ENCODE data around the gene CFAP69. TPM values are rescaled to one million over a fixed set of nuclear protein-coding genes. Genes with fewer than 3 reads are reported as not detected.

The CFAP69 gene
- total and polyA plus RNA-seq, 4 donors, result 10.0 to 17.5 (median 11.1) TPM

- H3K27me3 ChIP-seq (ENCODE audit: control insufficient read depth, insufficient read depth, low read length), result no peaks in the 10 kb centered on the region
- no CpG with 5 or more reads among the region's 2 CpGs for WGBS (ENCODE audit: insufficient coverage)
- H3K36me3 ChIP-seq (ENCODE audit: control insufficient read depth, insufficient read depth, low read length), result no peaks in the 10 kb centered on the region
- no peak overlapping the region for H3K27ac ChIP-seq (ENCODE audit: low read depth, low read length)
- DNase-seq (ENCODE audit: low read depth in 4 of 6, low spot score in 6 of 6), result no peak
- H3K4me1 ChIP-seq (ENCODE audit: control insufficient read depth, insufficient read depth, low read length), result no peaks in the 10 kb centered on the region
- H3K9me3 ChIP-seq (ENCODE audit: control insufficient read depth, insufficient read depth, low read length), result no peaks in the 10 kb centered on the region
- no peak overlapping the region for H3K4me3 ChIP-seq (ENCODE audit: low read depth, low read length)
Observed at GRCh38 chr7:90230834-90231233, 14.1 kb upstream of the CFAP69 start.

GRCh38 chr7:90231304-90231703 lies 13.7 kb upstream of the CFAP69 start:
- no CpG with 5 or more reads among the region's 3 CpGs for WGBS (ENCODE audit: insufficient coverage)

GRCh38 chr7:90232430-90232829 lies 12.5 kb upstream of the CFAP69 start:
- H3K4me1 ChIP-seq (ENCODE audit: control insufficient read depth, insufficient read depth, low read length), result no peaks in the 10 kb centered on the region
- H3K9me3 ChIP-seq (ENCODE audit: control insufficient read depth, insufficient read depth, low read length), result no peaks in the 10 kb centered on the region
- no peaks in the 10 kb centered on the region for H3K27me3 ChIP-seq (ENCODE audit: control insufficient read depth, insufficient read depth, low read length)
- no CpG with 5 or more reads among the region's 5 CpGs for WGBS (ENCODE audit: insufficient coverage)
- H3K4me3 ChIP-seq (ENCODE audit: low read depth, low read length), result no peak overlapping the region
- DNase-seq (ENCODE audit: low read depth in 4 of 6, low spot score in 6 of 6), result peak in 1 of 6 donors; percentile 70
- no peak overlapping the region for H3K27ac ChIP-seq (ENCODE audit: low read depth, low read length)
- no peaks in the 10 kb centered on the region for H3K36me3 ChIP-seq (ENCODE audit: control insufficient read depth, insufficient read depth, low read length)

More at GRCh38 chr7:90231304-90231703, 13.7 kb upstream of the CFAP69 start:
- H3K27me3 ChIP-seq (ENCODE audit: control insufficient read depth, insufficient read depth, low read length), result no peaks in the 10 kb centered on the region
- H3K27ac ChIP-seq (ENCODE audit: low read depth, low read length), result no peak overlapping the region
- DNase-seq (ENCODE audit: low read depth in 4 of 6, low spot score in 6 of 6), result no peak
- H3K9me3 ChIP-seq (ENCODE audit: control insufficient read depth, insufficient read depth, low read length), result no peaks in the 10 kb centered on the region
- no peaks in the 10 kb centered on the region for H3K36me3 ChIP-seq (ENCODE audit: control insufficient read depth, insufficient read depth, low read length)
- no peaks in the 10 kb centered on the region for H3K4me1 ChIP-seq (ENCODE audit: control insufficient read depth, insufficient read depth, low read length)
- no peak overlapping the region for H3K4me3 ChIP-seq (ENCODE audit: low read depth, low read length)

- Histone ChIP-seq H3K36me3 (ENCODE audit: control insufficient read depth, insufficient read depth, low read length) (no peaks in the 10 kb centered on the region), H3K27ac (ENCODE audit: low read depth, low read length) (no peak overlapping the region), H3K4me3 (ENCODE audit: low read depth, low read length) (no peak overlapping the region), H3K4me1 (ENCODE audit: control insufficient read depth, insufficient read depth, low read length) (no peaks in the 10 kb centered on the region), H3K9me3 (ENCODE audit: control insufficient read depth, insufficient read depth, low read length) (no peaks in the 10 kb centered on the region), H3K27me3 (ENCODE audit: control insufficient read depth, insufficient read depth, low read length) (no peaks in the 10 kb centered on the region)
- WGBS (ENCODE audit: insufficient coverage), result no CpG with 5 or more reads among the region's 6 CpGs
- DNase-seq (ENCODE audit: low read depth in 4 of 6, low spot score in 6 of 6), result no peak
Observed at GRCh38 chr7:90233569-90233968, 11.4 kb upstream of the CFAP69 start.

GRCh38 chr7:90236721-90237289 lies 8.2 kb upstream of the CFAP69 start:
- no peak for DNase-seq (ENCODE audit: low read depth in 4 of 6, low spot score in 6 of 6)
- no CpG with 5 or more reads among the region's 1 CpG for WGBS (ENCODE audit: insufficient coverage)
- Histone ChIP-seq H3K27ac (ENCODE audit: low read depth, low read length) (no peak overlapping the region), H3K4me3 (ENCODE audit: low read depth, low read length) (no peak overlapping the region), H3K9me3 (ENCODE audit: control insufficient read depth, insufficient read depth, low read length) (no peaks in the 10 kb centered on the region), H3K36me3 (ENCODE audit: control insufficient read depth, insufficient read depth, low read length) (no peaks in the 10 kb centered on the region), H3K27me3 (ENCODE audit: control insufficient read depth, insufficient read depth, low read length) (no peaks in the 10 kb centered on the region), H3K4me1 (ENCODE audit: control insufficient read depth, insufficient read depth, low read length) (no peaks in the 10 kb centered on the region)

- H3K4me3 ChIP-seq (ENCODE audit: low read depth, low read length), result no peak overlapping the region
- no peaks in the 10 kb centered on the region for H3K36me3 ChIP-seq (ENCODE audit: control insufficient read depth, insufficient read depth, low read length)
- no peaks in the 10 kb centered on the region for H3K4me1 ChIP-seq (ENCODE audit: control insufficient read depth, insufficient read depth, low read length)
- WGBS (ENCODE audit: insufficient coverage), result no CpG with 5 or more reads among the region's 2 CpGs
- H3K27ac ChIP-seq (ENCODE audit: low read depth, low read length), result no peak overlapping the region
- H3K27me3 ChIP-seq (ENCODE audit: control insufficient read depth, insufficient read depth, low read length), result no peaks in the 10 kb centered on the region
- no peak for DNase-seq (ENCODE audit: low read depth in 4 of 6, low spot score in 6 of 6)
- H3K9me3 ChIP-seq (ENCODE audit: control insufficient read depth, insufficient read depth, low read length), result no peaks in the 10 kb centered on the region
Observed at GRCh38 chr7:90238022-90238421, 7.0 kb upstream of the CFAP69 start.

GRCh38 chr7:90238583-90238982 lies 6.4 kb upstream of the CFAP69 start:
- Histone ChIP-seq H3K27ac (ENCODE audit: low read depth, low read length) (no peak overlapping the region), H3K36me3 (ENCODE audit: control insufficient read depth, insufficient read depth, low read length) (no peaks in the 10 kb centered on the region), H3K9me3 (ENCODE audit: control insufficient read depth, insufficient read depth, low read length) (no peaks in the 10 kb centered on the region), H3K27me3 (ENCODE audit: control insufficient read depth, insufficient read depth, low read length) (no peaks in the 10 kb centered on the region), H3K4me3 (ENCODE audit: low read depth, low read length) (no peak overlapping the region), H3K4me1 (ENCODE audit: control insufficient read depth, insufficient read depth, low read length) (no peaks in the 10 kb centered on the region)
- WGBS (ENCODE audit: insufficient coverage), result no CpG with 5 or more reads among the region's 1 CpG
- no peak for DNase-seq (ENCODE audit: low read depth in 4 of 6, low spot score in 6 of 6)

- Histone ChIP-seq H3K27me3 (ENCODE audit: control insufficient read depth, insufficient read depth, low read length) (no peaks in the 10 kb centered on the region), H3K4me1 (ENCODE audit: control insufficient read depth, insufficient read depth, low read length) (peaks cover under 1% of the 10 kb centered on the region)
- WGBS (ENCODE audit: insufficient coverage), result no CpG with 5 or more reads among the region's 3 CpGs
Observed at GRCh38 chr7:90239050-90239449, 5.9 kb upstream of the CFAP69 start.

GRCh38 chr7:90239625-90240228 lies 5.2 kb upstream of the CFAP69 start:
- Histone ChIP-seq H3K9me3 (ENCODE audit: control insufficient read depth, insufficient read depth, low read length) (no peaks in the 10 kb centered on the region), H3K4me1 (ENCODE audit: control insufficient read depth, insufficient read depth, low read length) (peaks cover 5% of the 10 kb centered on the region), H3K27ac (ENCODE audit: low read depth, low read length) (no peak overlapping the region), H3K27me3 (ENCODE audit: control insufficient read depth, insufficient read depth, low read length) (no peaks in the 10 kb centered on the region), H3K4me3 (ENCODE audit: low read depth, low read length) (no peak overlapping the region), H3K36me3 (ENCODE audit: control insufficient read depth, insufficient read depth, low read length) (no peaks in the 10 kb centered on the region)
- 100% methylated on average over 3 of the region's 9 CpGs for WGBS (ENCODE audit: insufficient coverage)
- no peak for DNase-seq (ENCODE audit: low read depth in 4 of 6, low spot score in 6 of 6)

More at GRCh38 chr7:90239050-90239449, 5.9 kb upstream of the CFAP69 start:
- no peaks in the 10 kb centered on the region for H3K36me3 ChIP-seq (ENCODE audit: control insufficient read depth, insufficient read depth, low read length)
- no peak overlapping the region for H3K4me3 ChIP-seq (ENCODE audit: low read depth, low read length)
- no peak overlapping the region for H3K27ac ChIP-seq (ENCODE audit: low read depth, low read length)
- H3K9me3 ChIP-seq (ENCODE audit: control insufficient read depth, insufficient read depth, low read length), result no peaks in the 10 kb centered on the region
- no peak for DNase-seq (ENCODE audit: low read depth in 4 of 6, low spot score in 6 of 6)
